Smooth muscle cell (in vitro differentiated cells): ENCODE measurements around the gene NELL1. TPM values are rescaled to one million over a fixed set of nuclear protein-coding genes. Genes with fewer than 3 reads are reported as not detected.

Experiments
- DNase-seq: peaks from one replicate; lab custom pipeline; 2025; ENCODE audit not compliant: unreplicated experiment; lab: John Stamatoyannopoulos, UW
- H2AFZ ChIP-seq: fragments of 200-600 bp; sonication (generic); 2 replicates; pipeline ENCODE4 v1.6.0; 2016; ENCODE audit warnings: antibody characterized with exemption, low read depth, mild to moderate bottlenecking
- H3F3A ChIP-seq: fragments of 200-600 bp; sonication (generic); 2 replicates; pipeline ENCODE4 v1.6.0; 2017; ENCODE audit warnings: antibody characterized with exemption, low read depth
- H3K27ac ChIP-seq: fragments of 200-600 bp; sonication (generic); 2 replicates; pipeline ENCODE4 v1.5.1; 2016; ENCODE audit warnings: low read depth, mild to moderate bottlenecking
- H3K27me3 ChIP-seq: fragments of 200-600 bp; sonication (generic); 2 replicates; pipeline ENCODE4 v1.6.1; 2016; ENCODE audit warnings: low read depth, mild to moderate bottlenecking
- H3K36me3 ChIP-seq: fragments of 200-600 bp; sonication (generic); 2 replicates; pipeline ENCODE4 v1.5.1; 2016; ENCODE audit warnings: low read depth
- H3K4me1 ChIP-seq: fragments of 200-600 bp; sonication (generic); 2 replicates; pipeline ENCODE4 v1.5.1; 2016; ENCODE audit warnings: low read depth
- H3K4me2 ChIP-seq: fragments of 200-600 bp; sonication (generic); 2 replicates; pipeline ENCODE4 v1.6.0; 2016; ENCODE audit warnings: mild to moderate bottlenecking
- H3K4me3 ChIP-seq: fragments of 200-600 bp; sonication (generic); 2 replicates; pipeline ENCODE4 v1.5.1; 2016; ENCODE audit warnings: mild to moderate bottlenecking
- H3K79me2 ChIP-seq: fragments of 200-600 bp; sonication (generic); 2 replicates; pipeline ENCODE4 v1.6.0; 2016; ENCODE audit warnings: low read depth, mild to moderate bottlenecking
- H3K9ac ChIP-seq: fragments of 200-600 bp; sonication (generic); 2 replicates; pipeline ENCODE4 v1.6.0; 2016; ENCODE audit warnings: low read depth
- H3K9me3 ChIP-seq: fragments of 200-600 bp; sonication (generic); replicated peaks from 2 replicates; pipeline ENCODE4 v1.5.1; 2016; ENCODE audit warnings: low read depth
- H4K20me1 ChIP-seq: fragments of 200-600 bp; sonication (generic); 2 replicates; pipeline ENCODE4 v1.6.0; 2016; ENCODE audit warnings: low read depth
- WGBS: methylation state at CpG from one replicate; pipeline ENCODE4 v1.1.7; 2016; ENCODE audit warnings: low lambda C conversion rate; 5-methylcytosine and 5-hydroxymethylcytosine counted together
- polyA plus RNA-seq: library from polyadenylated mRNA; unstranded; fragments of >200 nt; fragmentation: Nextera tagmentation; extraction: Ambion mirVana; gene quantifications from 2 replicates; pipeline ENCODE4 v1.2.1, GENCODE V29; 2016
- total RNA-seq: library from RNA; depleted of rRNA; stranded (reverse); fragments of >200 nt; gene quantifications from 2 replicates; pipeline ENCODE4 v1.2.3, GENCODE V29; 2014
- TF ChIP-seq, protein P1 (sequence below): fragments of 200-600 bp; sonication (generic); IDR thresholded peaks from 2 replicates; pipeline ENCODE4 v1.5.1; 2017; ENCODE audit warnings: borderline replicate concordance, mild to moderate bottlenecking, antibody characterized with exemption; ENCODE audit not compliant: insufficient read depth, poor library complexity, severe bottlenecking

NELL1 gene
- total and polyA plus RNA-seq, 2 experiments from 2014 or later = not detected

DNA sequence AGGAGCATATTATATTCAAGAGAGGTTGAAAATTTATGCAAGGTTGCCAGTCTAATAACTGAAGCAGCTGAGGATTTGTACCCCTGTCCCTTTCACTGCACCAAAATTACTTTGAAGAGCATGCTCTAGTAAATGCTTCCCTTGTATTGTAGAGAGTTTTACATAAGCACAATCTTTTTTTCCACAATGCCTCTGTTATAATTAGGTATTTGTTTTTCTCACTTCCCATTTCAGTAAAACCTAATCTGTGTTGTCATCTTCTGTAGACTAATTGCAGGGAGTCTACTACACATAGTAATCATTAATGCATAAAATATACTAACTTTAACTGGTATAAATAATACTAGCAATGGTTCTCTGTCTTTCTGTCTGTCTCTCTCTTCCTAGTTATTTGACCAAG lies 805.1 kb downstream of the NELL1 start:
- no peak overlapping the region for H3K9ac ChIP-seq
- no peaks in the 10 kb centered on the region for H3F3A ChIP-seq
- H3K4me1 ChIP-seq = no peaks in the 10 kb centered on the region
- H3K4me3 ChIP-seq = no peak overlapping the region
- no peak overlapping the region for H2AFZ ChIP-seq
- no peaks in the 10 kb centered on the region for H3K36me3 ChIP-seq
- TF ChIP-seq, protein P1, sequence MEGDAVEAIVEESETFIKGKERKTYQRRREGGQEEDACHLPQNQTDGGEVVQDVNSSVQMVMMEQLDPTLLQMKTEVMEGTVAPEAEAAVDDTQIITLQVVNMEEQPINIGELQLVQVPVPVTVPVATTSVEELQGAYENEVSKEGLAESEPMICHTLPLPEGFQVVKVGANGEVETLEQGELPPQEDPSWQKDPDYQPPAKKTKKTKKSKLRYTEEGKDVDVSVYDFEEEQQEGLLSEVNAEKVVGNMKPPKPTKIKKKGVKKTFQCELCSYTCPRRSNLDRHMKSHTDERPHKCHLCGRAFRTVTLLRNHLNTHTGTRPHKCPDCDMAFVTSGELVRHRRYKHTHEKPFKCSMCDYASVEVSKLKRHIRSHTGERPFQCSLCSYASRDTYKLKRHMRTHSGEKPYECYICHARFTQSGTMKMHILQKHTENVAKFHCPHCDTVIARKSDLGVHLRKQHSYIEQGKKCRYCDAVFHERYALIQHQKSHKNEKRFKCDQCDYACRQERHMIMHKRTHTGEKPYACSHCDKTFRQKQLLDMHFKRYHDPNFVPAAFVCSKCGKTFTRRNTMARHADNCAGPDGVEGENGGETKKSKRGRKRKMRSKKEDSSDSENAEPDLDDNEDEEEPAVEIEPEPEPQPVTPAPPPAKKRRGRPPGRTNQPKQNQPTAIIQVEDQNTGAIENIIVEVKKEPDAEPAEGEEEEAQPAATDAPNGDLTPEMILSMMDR = no peak
- no peak for DNase-seq
- H4K20me1 ChIP-seq = no peaks in the 10 kb centered on the region
- no peak overlapping the region for H3K4me2 ChIP-seq
- H3K79me2 ChIP-seq = no peaks in the 10 kb centered on the region
- no peaks in the 10 kb centered on the region for H3K27me3 ChIP-seq
- no peaks in the 10 kb centered on the region for H3K9me3 ChIP-seq
- no peak overlapping the region for H3K27ac ChIP-seq

GRCh38 chr11:21475276-21475675 lies 805.9 kb downstream of the NELL1 start:
- Histone ChIP-seq H3K79me2 (no peaks in the 10 kb centered on the region), H4K20me1 (no peaks in the 10 kb centered on the region), H3K9me3 (no peaks in the 10 kb centered on the region), H3K27me3 (no peaks in the 10 kb centered on the region), H3K27ac (no peak overlapping the region), H3K4me3 (no peak overlapping the region), H2AFZ (no peak overlapping the region), H3K4me2 (no peak overlapping the region), H3K9ac (no peak overlapping the region), H3F3A (no peaks in the 10 kb centered on the region), H3K36me3 (no peaks in the 10 kb centered on the region), H3K4me1 (no peaks in the 10 kb centered on the region)
- DNase-seq = no peak
- TF ChIP-seq, protein P1 = no peak
- 95% methylated on average over 2 of the region's 2 CpGs for WGBS

GRCh38 chr11:21476588-21476987 lies 807.2 kb downstream of the NELL1 start:
- no peaks in the 10 kb centered on the region for H4K20me1 ChIP-seq
- H3K4me2 ChIP-seq = no peak overlapping the region
- TF ChIP-seq, protein P1 = no peak
- no peak overlapping the region for H2AFZ ChIP-seq
- no peak overlapping the region for H3K27ac ChIP-seq
- no peaks in the 10 kb centered on the region for H3F3A ChIP-seq
- no peaks in the 10 kb centered on the region for H3K9me3 ChIP-seq
- H3K36me3 ChIP-seq = no peaks in the 10 kb centered on the region
- H3K4me1 ChIP-seq = no peaks in the 10 kb centered on the region
- no peaks in the 10 kb centered on the region for H3K27me3 ChIP-seq
- no peak for DNase-seq
- no peak overlapping the region for H3K4me3 ChIP-seq
- H3K79me2 ChIP-seq = no peaks in the 10 kb centered on the region
- WGBS = 77% methylated on average over 4 of the region's 4 CpGs
- no peak overlapping the region for H3K9ac ChIP-seq

- no peaks in the 10 kb centered on the region for H3K27me3 ChIP-seq
- H3K4me3 ChIP-seq = no peak overlapping the region
- 79% methylated on average over 2 of the region's 2 CpGs for WGBS
- no peaks in the 10 kb centered on the region for H3F3A ChIP-seq
- H3K9ac ChIP-seq = no peak overlapping the region
- DNase-seq = no peak
- H3K9me3 ChIP-seq = no peaks in the 10 kb centered on the region
- no peaks in the 10 kb centered on the region for H4K20me1 ChIP-seq
- H3K4me2 ChIP-seq = no peak overlapping the region
- no peaks in the 10 kb centered on the region for H3K36me3 ChIP-seq
- H2AFZ ChIP-seq = no peak overlapping the region
- TF ChIP-seq, protein P1 = no peak
- H3K27ac ChIP-seq = no peak overlapping the region
- no peaks in the 10 kb centered on the region for H3K79me2 ChIP-seq
- H3K4me1 ChIP-seq = no peaks in the 10 kb centered on the region
These were observed 810.9 kb downstream of the NELL1 start for GRCh38 chr11:21480240-21480639.
